D721Med (cell line): ENCODE measurements around the gene COL23A1.

Source experiments
- DNase-seq: peaks from one replicate; pipeline ENCODE4 v3.0.0; 2011; ENCODE audit warnings: low spot score; ENCODE audit not compliant: insufficient read length
- FAIRE-seq: peaks from 2 replicates; lab custom pipeline; 2011; peaks lifted over from hg19 to GRCh38; lab: Jason Lieb, UNC
- CTCF ChIP-seq: IDR thresholded peaks from 2 replicates; pipeline ENCODE4 v1.5.1; 2012; ENCODE audit warnings: mild to moderate bottlenecking, control low read depth; ENCODE audit not compliant: insufficient read depth; ENCODE audit errors: missing control alignments

COL23A1 gene

GRCh38 chr5:178425621-178426068, 164.5 kb downstream of the COL23A1 start:
- no peak for TF ChIP-seq CTCF
- DNase-seq = no peak
- FAIRE-seq = no peak

GRCh38 chr5:178424810-178425177, 165.4 kb downstream of the COL23A1 start:
- DNase-seq (no peak), FAIRE-seq (no peak)
- TF ChIP-seq CTCF = no peak

- DNase-seq (no peak), FAIRE-seq (no peak)
- no peak for TF ChIP-seq CTCF
Measured at GRCh38 chr5:178423901-178424809, 166.0 kb downstream of the COL23A1 start.

GRCh38 chr5:178423431-178423830, 166.8 kb downstream of the COL23A1 start:
- no peak for TF ChIP-seq CTCF
- no peak for FAIRE-seq

GRCh38 chr5:178422400-178422775, 167.8 kb downstream of the COL23A1 start:
- no peak for TF ChIP-seq CTCF
- FAIRE-seq (no peak), DNase-seq (no peak)

More at GRCh38 chr5:178423431-178423830, 166.8 kb downstream of the COL23A1 start:
- no peak for DNase-seq

- TF ChIP-seq CTCF = no peak
- FAIRE-seq (no peak), DNase-seq (no peak)
Measured at GRCh38 chr5:178421699-178422399, 168.3 kb downstream of the COL23A1 start.
